ENCODE data around the gene EDN2. TPM values are rescaled to one million over a fixed set of nuclear protein-coding genes. Genes with fewer than 3 reads are reported as not detected.

Gene EDN2
- total RNA-seq, 1 donor from 2014 or later: 0.80 TPM

- H3K27ac Mint-ChIP-seq (ENCODE audit: unreplicated experiment): no peak overlapping the region
- no peak for TF ChIP-seq CTCF (IDR thresholded peaks at IDR 0.05)
- peaks cover 52% of the 10 kb centered on the region for H3K4me1 Mint-ChIP-seq (ENCODE audit: low read depth)
- H3K4me3 Mint-ChIP-seq (ENCODE audit: unreplicated experiment): no peak overlapping the region
- no peaks in the 10 kb centered on the region for H3K9me3 Mint-ChIP-seq (ENCODE audit: low read depth)
- H3K36me3 Mint-ChIP-seq (ENCODE audit: low read depth): no peaks in the 10 kb centered on the region
- H3K27me3 Mint-ChIP-seq (ENCODE audit: low read depth): peaks cover 2% of the 10 kb centered on the region
- DNase-seq (ENCODE audit: low spot score): no peak
These were observed 9.1 kb downstream of the EDN2 start for GRCh38 chr1:41475346-41475745.

- peak; percentile 88 for DNase-seq (ENCODE audit: low spot score)
- Mint-ChIP-seq H3K36me3 (ENCODE audit: low read depth) (no peaks in the 10 kb centered on the region), H3K9me3 (ENCODE audit: low read depth) (no peaks in the 10 kb centered on the region), H3K4me3 (ENCODE audit: unreplicated experiment) (no peak overlapping the region), H3K27me3 (ENCODE audit: low read depth) (peaks cover 2% of the 10 kb centered on the region), H3K27ac (ENCODE audit: unreplicated experiment) (peak overlapping the region; percentile 36), H3K4me1 (ENCODE audit: low read depth) (peaks cover 48% of the 10 kb centered on the region)
- TF ChIP-seq CTCF (IDR thresholded peaks at IDR 0.05): no peak
These were observed 9.8 kb downstream of the EDN2 start for GRCh38 chr1:41474490-41475271.

GRCh38 chr1:41473738-41474362 is 10.6 kb downstream of the EDN2 start:
- Mint-ChIP-seq H3K9me3 (ENCODE audit: low read depth) (no peaks in the 10 kb centered on the region), H3K27me3 (ENCODE audit: low read depth) (peaks cover 2% of the 10 kb centered on the region), H3K36me3 (ENCODE audit: low read depth) (no peaks in the 10 kb centered on the region), H3K27ac (ENCODE audit: unreplicated experiment) (no peak overlapping the region), H3K4me3 (ENCODE audit: unreplicated experiment) (no peak overlapping the region), H3K4me1 (ENCODE audit: low read depth) (peaks cover 40% of the 10 kb centered on the region)
- no peak for DNase-seq (ENCODE audit: low spot score)
- no peak for TF ChIP-seq CTCF (IDR thresholded peaks at IDR 0.05)

- no peak overlapping the region for H3K4me3 Mint-ChIP-seq (ENCODE audit: unreplicated experiment)
- no peak overlapping the region for H3K27ac Mint-ChIP-seq (ENCODE audit: unreplicated experiment)
- peaks cover 23% of the 10 kb centered on the region for H3K4me1 Mint-ChIP-seq (ENCODE audit: low read depth)
- no peak for DNase-seq (ENCODE audit: low spot score)
- peaks cover 4% of the 10 kb centered on the region for H3K27me3 Mint-ChIP-seq (ENCODE audit: low read depth)
- H3K9me3 Mint-ChIP-seq (ENCODE audit: low read depth): no peaks in the 10 kb centered on the region
- no peaks in the 10 kb centered on the region for H3K36me3 Mint-ChIP-seq (ENCODE audit: low read depth)
- TF ChIP-seq CTCF (IDR thresholded peaks at IDR 0.05): no peak
These were observed 12.8 kb downstream of the EDN2 start for GRCh38 chr1:41471658-41472057.

- TF ChIP-seq CTCF (IDR thresholded peaks at IDR 0.05): no peak
- Mint-ChIP-seq H3K27ac (ENCODE audit: unreplicated experiment) (no peak overlapping the region), H3K27me3 (ENCODE audit: low read depth) (peaks cover 5% of the 10 kb centered on the region), H3K9me3 (ENCODE audit: low read depth) (no peaks in the 10 kb centered on the region), H3K36me3 (ENCODE audit: low read depth) (no peaks in the 10 kb centered on the region), H3K4me1 (ENCODE audit: low read depth) (peaks cover 7% of the 10 kb centered on the region), H3K4me3 (ENCODE audit: unreplicated experiment) (no peak overlapping the region)
- no peak for DNase-seq (ENCODE audit: low spot score)
These were observed 14.8 kb downstream of the EDN2 start for GRCh38 chr1:41469706-41470105.

Data from chondrocyte (in vitro differentiated cells).